Thyroid gland (tissue), 4 donors: Measurements from ENCODE around the gene FHIP2A. TPM values are rescaled to one million over a fixed set of nuclear protein-coding genes. Genes with fewer than 3 reads are reported as not detected.

Source experiments
- DNase-seq, 2 donors: peaks; one replicate each; pipeline ENCODE4 v3.0.0-alpha.2; 2019
- H3K27ac ChIP-seq, 3 donors: fragments of 200-600 bp; sonication (generic); 1 replicate in 2 of 3; 2 replicates in 1 of 3; pipeline ENCODE4 v1.5.1; 2016 to 2019; ENCODE audit warnings: mild to moderate bottlenecking in 1 of 3, moderate library complexity in 1 of 3
- H3K27me3 ChIP-seq: fragments of 200-600 bp; sonication (generic); one replicate; pipeline ENCODE4 v1.5.1; 2019
- H3K36me3 ChIP-seq, 2 donors: fragments of 200-600 bp; sonication (generic); one replicate each; pipeline ENCODE4 v1.5.1; 2016 to 2019
- H3K4me1 ChIP-seq, 2 donors: fragments of 200-600 bp; sonication (generic); one replicate each; pipeline ENCODE4 v1.5.1; 2017 to 2019
- H3K4me3 ChIP-seq, 3 donors: fragments of 200-600 bp; sonication (generic); replicated peaks in 1 of 3; 1 replicate in 2 of 3; 2 replicates in 1 of 3; pipeline ENCODE4 v1.5.1; 2016; ENCODE audit warnings: mild to moderate bottlenecking in 1 of 3
- H3K9me3 ChIP-seq: fragments of 200-600 bp; sonication (generic); one replicate; pipeline ENCODE4 v1.5.1; 2017
- CTCF ChIP-seq, 6 experiments: fragments of 200-600 bp in 3 of 6; fragments of 450-650 bp in 3 of 6; sonication (generic) in 3 of 6; IDR thresholded peaks; one replicate each; pipeline ENCODE4 v1.5.1; 2016 to 2019; ENCODE audit warnings: antibody characterized with exemption in 6 of 6, mild to moderate bottlenecking in 2 of 6, inconsistent platforms in 1 of 6, moderate library complexity in 1 of 6
- POLR2A ChIP-seq, 2 donors: fragments of 450-650 bp; IDR thresholded peaks; one replicate each; pipeline ENCODE4 v1.6.1; 2017; ENCODE audit warnings: antibody characterized with exemption in 2 of 2, mild to moderate bottlenecking in 2 of 2, moderate library complexity in 1 of 2
- WGBS, 2 donors: methylation state at CpG; one replicate each; pipeline ENCODE4 v1.1.5; 2017; 5-methylcytosine and 5-hydroxymethylcytosine counted together
- intact Hi-C: fragments of 100-400 bp; cut with DNase I; formaldehyde crosslinking; loops from one replicate; pipeline ENCODE4 v1.15.1; 2023
- total RNA-seq, 4 donors: library from RNA; depleted of rRNA; stranded (reverse); fragments of >200 nt; gene quantifications; one replicate each; pipeline ENCODE4 v1.2.3, GENCODE V29; 2016

The FHIP2A gene
- total RNA-seq, 4 donors from 2014 or later = 37.8 to 52.3 (median 43.1) TPM

GRCh38 chr10:114806562-114807391 lies 14.8 kb upstream of the FHIP2A start:
- H3K4me3 ChIP-seq = no peak overlapping the region
- H3K27me3 ChIP-seq = no peaks in the 10 kb centered on the region
- intact Hi-C loops = no loop called here
- TF ChIP-seq CTCF (IDR thresholded peaks at IDR 0.05) (no peak), POLR2A (IDR thresholded peaks at IDR 0.05) (no peak)
- no peaks in the 10 kb centered on the region for H3K4me1 ChIP-seq
- H3K36me3 ChIP-seq = no peaks in the 10 kb centered on the region
- H3K9me3 ChIP-seq = no peaks in the 10 kb centered on the region
- no peak overlapping the region for H3K27ac ChIP-seq
- DNase-seq = no peak
- WGBS, 2 donors = 87% methylated on average over 3 of the region's 3 CpGs

DNA sequence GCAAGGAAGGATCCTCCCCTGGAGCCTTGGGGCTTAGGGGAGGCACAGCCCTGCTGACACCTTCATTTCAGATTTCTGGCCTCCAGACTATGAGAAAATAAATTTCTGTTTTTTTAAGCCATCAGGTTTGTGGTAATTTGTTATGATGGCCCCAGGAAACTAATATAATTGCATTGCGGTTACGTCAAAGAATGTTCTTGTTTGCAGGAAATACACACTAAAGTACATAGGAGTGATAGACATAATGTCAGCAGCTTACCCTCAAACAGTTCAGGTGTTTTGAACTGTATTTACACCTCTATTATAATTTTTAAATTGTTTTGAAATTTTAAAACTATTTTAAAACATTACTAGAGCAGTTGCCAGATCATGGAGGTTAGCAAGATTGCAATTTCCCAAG lies 12.6 kb upstream of the FHIP2A start:
- H3K9me3 ChIP-seq = no peaks in the 10 kb centered on the region
- DNase-seq = no peak
- H3K36me3 ChIP-seq = no peaks in the 10 kb centered on the region
- TF ChIP-seq CTCF (IDR thresholded peaks at IDR 0.05) (no peak), POLR2A (IDR thresholded peaks at IDR 0.05) (no peak)
- WGBS, 2 donors = 94 to 99% methylated on average over 2 of the region's 2 CpGs
- H3K27me3 ChIP-seq = no peaks in the 10 kb centered on the region
- H3K27ac ChIP-seq = no peak overlapping the region
- no peak overlapping the region for H3K4me3 ChIP-seq
- intact Hi-C loops = no loop called here
- no peaks in the 10 kb centered on the region for H3K4me1 ChIP-seq

GRCh38 chr10:114810926-114811325 lies 10.7 kb upstream of the FHIP2A start:
- H3K9me3 ChIP-seq = no peaks in the 10 kb centered on the region
- H3K27me3 ChIP-seq = no peaks in the 10 kb centered on the region
- 68 to 81% methylated on average over 1 of the region's 1 CpG for WGBS, 2 donors
- intact Hi-C loops = no loop called here
- TF ChIP-seq CTCF (IDR thresholded peaks at IDR 0.05) (no peak), POLR2A (IDR thresholded peaks at IDR 0.05) (no peak)
- H3K4me3 ChIP-seq = no peak overlapping the region
- no peak overlapping the region for H3K27ac ChIP-seq
- no peaks in the 10 kb centered on the region for H3K4me1 ChIP-seq
- DNase-seq = no peak
- no peaks in the 10 kb centered on the region for H3K36me3 ChIP-seq

DNA sequence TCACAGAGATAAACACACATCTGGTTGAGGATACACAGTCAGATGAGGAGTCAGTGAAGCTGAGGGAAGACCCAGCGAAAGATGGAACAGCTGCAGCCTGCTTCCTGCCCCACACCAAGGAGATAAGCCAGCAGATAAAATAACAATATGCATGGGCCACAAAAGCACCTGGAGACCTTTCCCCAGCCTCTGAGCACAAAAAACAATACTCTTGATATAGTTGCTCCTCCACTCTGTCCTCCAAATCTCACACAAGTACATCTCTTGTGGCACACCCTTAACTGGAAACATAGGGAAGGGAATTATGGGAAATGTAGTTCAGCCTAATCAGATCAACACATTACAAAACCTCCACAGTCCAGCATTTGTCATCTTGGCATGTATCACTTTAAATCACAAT lies 9.7 kb upstream of the FHIP2A start:
- 96 to 100% methylated on average over 1 of the region's 1 CpG for WGBS, 2 donors
- Histone ChIP-seq H3K4me1 (no peaks in the 10 kb centered on the region), H3K9me3 (no peaks in the 10 kb centered on the region), H3K27me3 (no peaks in the 10 kb centered on the region), H3K4me3 (no peak overlapping the region), H3K36me3 (no peaks in the 10 kb centered on the region), H3K27ac (no peak overlapping the region)
- no peak for DNase-seq
- intact Hi-C loops = no loop called here
- TF ChIP-seq CTCF (IDR thresholded peaks at IDR 0.05) (no peak), POLR2A (IDR thresholded peaks at IDR 0.05) (no peak)

DNA sequence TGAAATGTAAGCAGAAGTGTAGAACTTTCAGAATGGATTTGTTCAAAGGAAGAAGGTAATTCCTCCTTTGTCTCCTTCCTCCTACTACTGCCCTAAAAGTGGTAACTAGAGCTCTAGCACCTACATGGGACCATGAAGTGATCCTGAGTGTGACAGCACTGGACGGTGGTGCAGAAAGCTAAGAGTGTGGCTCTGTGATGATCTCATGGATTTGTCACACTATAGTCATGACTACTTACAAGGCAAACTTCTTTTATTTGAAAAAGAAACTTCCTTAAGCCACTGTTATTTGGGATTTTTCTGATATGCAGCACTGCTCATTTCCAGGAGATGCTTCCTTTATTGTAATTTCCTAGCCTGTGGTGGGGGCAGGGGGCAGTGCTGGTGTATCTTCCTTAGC lies 5.8 kb upstream of the FHIP2A start:
- TF ChIP-seq CTCF (IDR thresholded peaks at IDR 0.05) = no peak
- TF ChIP-seq POLR2A (IDR thresholded peaks at IDR 0.05) = no peak
- no peak for DNase-seq
- peaks cover 0 to 1% of the 10 kb centered on the region in 2 donors for H3K4me1 ChIP-seq
- H3K27ac ChIP-seq = no peak overlapping the region
- intact Hi-C loops = no loop called here
- 91 to 100% methylated on average over 1 of the region's 1 CpG for WGBS, 2 donors
- no peaks in the 10 kb centered on the region for H3K27me3 ChIP-seq
- no peaks in the 10 kb centered on the region for H3K36me3 ChIP-seq
- H3K4me3 ChIP-seq = no peak overlapping the region
- no peaks in the 10 kb centered on the region for H3K9me3 ChIP-seq
